ENCODE data around the gene TPD52L1.
A peak's percentile ranks its signal among the peaks of the same experiment; 100 is the strongest.

The TPD52L1 gene

DNA sequence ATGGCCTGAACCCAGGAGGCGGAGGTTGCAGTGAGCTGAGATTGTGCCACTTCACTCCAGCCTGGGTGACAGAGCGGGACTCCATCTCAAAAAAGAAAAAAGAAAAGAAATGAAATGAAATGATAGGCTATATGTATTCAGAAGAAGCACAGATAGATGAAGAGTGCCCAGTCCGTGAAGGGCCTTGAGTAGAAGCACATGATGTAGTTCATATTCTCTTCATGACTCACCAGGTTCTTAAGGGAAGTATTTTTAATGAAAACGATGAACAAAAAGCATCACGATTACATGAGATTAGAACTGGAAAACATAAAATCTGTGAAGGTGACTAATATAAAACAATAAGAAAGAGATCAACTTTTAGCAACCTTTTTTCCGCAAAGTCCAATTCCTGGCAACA is 29.8 kb downstream of the TPD52L1 start:
- H3K4me3 ChIP-seq (replicated peaks; ENCODE audit: low read depth, low read length) = no peak overlapping the region
- DNase-seq (ENCODE audit: low read depth) = peak; percentile 56
- TF ChIP-seq, protein P1, sequence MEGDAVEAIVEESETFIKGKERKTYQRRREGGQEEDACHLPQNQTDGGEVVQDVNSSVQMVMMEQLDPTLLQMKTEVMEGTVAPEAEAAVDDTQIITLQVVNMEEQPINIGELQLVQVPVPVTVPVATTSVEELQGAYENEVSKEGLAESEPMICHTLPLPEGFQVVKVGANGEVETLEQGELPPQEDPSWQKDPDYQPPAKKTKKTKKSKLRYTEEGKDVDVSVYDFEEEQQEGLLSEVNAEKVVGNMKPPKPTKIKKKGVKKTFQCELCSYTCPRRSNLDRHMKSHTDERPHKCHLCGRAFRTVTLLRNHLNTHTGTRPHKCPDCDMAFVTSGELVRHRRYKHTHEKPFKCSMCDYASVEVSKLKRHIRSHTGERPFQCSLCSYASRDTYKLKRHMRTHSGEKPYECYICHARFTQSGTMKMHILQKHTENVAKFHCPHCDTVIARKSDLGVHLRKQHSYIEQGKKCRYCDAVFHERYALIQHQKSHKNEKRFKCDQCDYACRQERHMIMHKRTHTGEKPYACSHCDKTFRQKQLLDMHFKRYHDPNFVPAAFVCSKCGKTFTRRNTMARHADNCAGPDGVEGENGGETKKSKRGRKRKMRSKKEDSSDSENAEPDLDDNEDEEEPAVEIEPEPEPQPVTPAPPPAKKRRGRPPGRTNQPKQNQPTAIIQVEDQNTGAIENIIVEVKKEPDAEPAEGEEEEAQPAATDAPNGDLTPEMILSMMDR (IDR thresholded peaks at IDR 0.05; ENCODE audit: low read length, missing control alignments) = no peak

DNA sequence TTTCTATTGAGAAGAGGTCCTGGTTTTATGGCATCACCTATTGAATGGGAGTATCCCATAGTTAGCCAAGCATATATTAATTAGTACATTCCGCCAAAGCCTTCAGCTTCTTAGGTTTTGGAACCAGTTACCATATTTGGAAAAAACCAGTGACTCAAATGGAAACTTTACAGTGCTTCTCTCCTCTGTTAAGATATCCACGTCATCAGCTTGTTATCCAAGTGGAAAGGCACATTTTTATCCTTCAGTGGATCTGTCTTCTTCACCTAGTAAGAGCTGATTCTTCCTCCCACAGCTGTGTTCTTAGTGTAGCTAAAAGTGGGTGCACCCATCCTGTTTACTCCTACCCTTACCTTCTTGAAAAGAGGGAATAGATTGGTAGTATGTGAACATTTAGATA is 34.5 kb downstream of the TPD52L1 start:
- TF ChIP-seq, protein P1 (IDR thresholded peaks at IDR 0.05; ENCODE audit: low read length, missing control alignments) = no peak
- DNase-seq (ENCODE audit: low read depth) = peak; percentile 67
- H3K4me3 ChIP-seq (replicated peaks; ENCODE audit: low read depth, low read length) = no peak overlapping the region

DNA sequence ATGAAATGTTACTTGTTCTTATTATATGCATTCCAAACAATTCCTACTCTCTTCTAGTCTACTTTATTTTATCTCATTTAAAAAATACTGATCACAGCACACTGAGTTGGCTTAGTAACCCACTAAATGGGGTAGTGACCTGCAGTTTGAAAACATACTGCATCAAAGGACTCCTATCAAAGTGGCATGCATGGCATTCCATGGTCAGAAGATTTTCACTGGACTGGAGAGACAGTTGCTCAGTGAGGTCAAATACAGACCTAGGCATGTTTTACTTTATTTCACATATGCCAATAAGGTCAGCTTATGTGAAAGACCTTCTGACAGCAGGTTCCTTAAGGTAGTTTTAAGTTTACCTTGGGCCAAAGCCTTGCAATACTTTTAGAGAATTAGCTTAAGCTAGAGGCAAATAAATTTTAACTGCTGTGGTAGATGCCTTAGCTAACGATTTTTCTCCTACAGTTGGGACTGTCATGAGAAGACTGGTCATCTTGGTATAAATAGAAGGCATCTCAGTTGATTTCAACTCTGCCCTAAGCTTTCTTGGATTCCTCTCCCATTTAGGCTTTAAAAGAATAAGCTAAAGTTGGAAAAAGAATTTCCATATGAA is 35.1 kb downstream of the TPD52L1 start:
- TF ChIP-seq, protein P1 (IDR thresholded peaks at IDR 0.05; ENCODE audit: low read length, missing control alignments) = no peak
- no peak for DNase-seq (ENCODE audit: low read depth)
- H3K4me3 ChIP-seq (replicated peaks; ENCODE audit: low read depth, low read length) = no peak overlapping the region

DNA sequence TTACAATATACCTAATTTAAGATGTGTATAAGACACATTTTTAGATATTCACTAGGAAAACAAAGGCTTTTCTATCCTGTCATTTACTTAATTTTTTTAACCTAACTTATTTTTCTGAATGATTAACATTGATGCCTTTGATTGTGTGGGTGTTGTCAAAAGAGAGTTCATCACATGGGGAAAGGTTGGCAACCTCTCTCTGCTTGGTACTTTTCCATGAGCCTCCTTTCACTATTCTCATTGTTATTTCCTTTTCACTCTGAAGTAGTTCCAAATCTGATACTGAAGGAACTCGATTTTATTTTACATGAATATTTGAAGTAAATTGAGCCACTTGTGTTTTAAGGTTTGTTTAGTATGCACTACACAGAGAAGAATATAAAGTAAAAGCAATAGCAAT is 35.9 kb downstream of the TPD52L1 start:
- TF ChIP-seq, protein P1 (IDR thresholded peaks at IDR 0.05; ENCODE audit: low read length, missing control alignments) = no peak
- no peak for DNase-seq (ENCODE audit: low read depth)
- H3K4me3 ChIP-seq (replicated peaks; ENCODE audit: low read depth, low read length) = no peak overlapping the region

DNA sequence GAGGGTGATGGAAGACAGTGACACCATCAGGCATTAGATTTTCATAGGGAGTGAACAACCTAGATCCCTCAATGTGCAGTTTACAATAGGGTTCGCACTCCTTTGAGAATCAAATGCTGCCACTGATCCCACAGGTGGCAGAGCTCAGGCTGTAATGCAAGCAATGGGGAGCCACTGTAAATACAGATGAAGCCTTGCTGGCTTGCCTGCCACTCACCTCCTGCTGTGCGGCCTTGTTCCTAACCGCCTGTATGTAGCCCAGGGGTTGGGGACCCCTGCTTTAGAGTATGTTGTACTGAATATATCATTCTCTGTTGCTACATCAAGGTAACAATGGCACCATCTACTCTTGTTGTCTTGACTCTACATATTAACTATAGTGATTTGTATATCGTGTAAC is 37.1 kb downstream of the TPD52L1 start:
- H3K4me3 ChIP-seq (replicated peaks; ENCODE audit: low read depth, low read length) = no peak overlapping the region
- no peak for DNase-seq (ENCODE audit: low read depth)
- TF ChIP-seq, protein P1 (IDR thresholded peaks at IDR 0.05; ENCODE audit: low read length, missing control alignments) = no peak

DNA sequence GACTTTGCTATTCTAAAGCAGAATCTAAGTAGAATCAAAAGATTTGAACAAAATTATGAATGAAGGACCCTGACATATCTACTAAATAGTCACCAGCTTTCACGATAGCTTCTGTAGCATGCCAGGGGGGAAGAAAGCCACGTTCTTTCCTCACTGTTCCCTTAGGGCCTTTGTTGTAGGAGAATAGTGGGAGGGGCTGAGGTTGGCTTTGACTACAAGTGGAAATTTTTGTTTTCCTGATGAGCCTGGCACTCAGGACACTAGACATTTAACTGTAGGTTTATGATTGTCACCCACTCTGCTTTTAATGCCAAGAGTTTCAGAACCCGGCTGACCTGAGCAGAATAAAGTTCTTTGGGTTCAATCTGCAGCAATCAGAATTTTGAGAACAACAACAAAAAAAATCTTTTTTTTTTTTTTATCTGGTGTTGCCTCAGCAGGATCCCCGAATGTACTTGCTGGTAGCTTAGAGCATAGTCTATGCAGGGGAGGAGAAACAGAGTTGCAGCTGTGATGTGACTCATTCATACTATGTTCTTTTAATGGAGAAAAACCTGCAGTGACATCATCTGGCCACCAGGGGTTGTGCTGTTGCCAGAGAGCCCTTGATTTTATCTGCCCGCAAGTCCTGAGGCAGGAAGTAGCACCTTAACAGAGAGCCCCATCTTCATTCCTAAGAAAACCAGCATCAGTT is 38.5 kb downstream of the TPD52L1 start:
- H3K4me3 ChIP-seq (replicated peaks; ENCODE audit: low read depth, low read length) = no peak overlapping the region
- peak; percentile 91 for DNase-seq (ENCODE audit: low read depth)
- TF ChIP-seq, protein P1 (IDR thresholded peaks at IDR 0.05; ENCODE audit: low read length, missing control alignments) = peak; percentile 82

DNA sequence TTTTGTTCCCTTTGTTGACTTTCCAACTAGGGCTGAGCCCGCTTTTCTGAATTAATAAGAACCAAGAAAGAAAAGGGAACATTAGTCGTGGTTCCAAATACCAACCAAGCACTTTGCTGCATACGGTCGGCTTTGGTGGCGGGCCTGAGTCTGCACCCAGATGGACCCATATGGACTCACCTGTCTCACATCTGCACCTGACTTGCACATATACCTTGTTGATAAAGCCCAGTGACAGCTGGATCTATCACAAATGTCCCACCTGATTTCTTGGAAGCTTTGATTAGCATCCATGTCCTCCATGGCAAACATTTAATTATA is 39.0 kb downstream of the TPD52L1 start:
- TF ChIP-seq, protein P1 (IDR thresholded peaks at IDR 0.05; ENCODE audit: low read length, missing control alignments) = no peak
- DNase-seq (ENCODE audit: low read depth) = no peak
- H3K4me3 ChIP-seq (replicated peaks; ENCODE audit: low read depth, low read length) = no peak overlapping the region
